HG03280 (cell line): ENCODE measurements around the gene BNC2.

Experiments
- ATAC-seq: cut with Tn5 transposase; IDR thresholded peaks from one replicate; pipeline ENCODE4 v1.9.1; 2021; ENCODE audit warnings: mild to moderate bottlenecking, moderate library complexity; ENCODE audit not compliant: unreplicated experiment

BNC2 gene

GRCh38 chr9:16431666-16432392 lies 438.6 kb downstream of the BNC2 start:
- no peak for ATAC-seq

GRCh38 chr9:16429671-16430070 lies 440.8 kb downstream of the BNC2 start:
- ATAC-seq = no peak

- ATAC-seq = no peak
These were observed 442.5 kb downstream of the BNC2 start for GRCh38 chr9:16427873-16428427.

GRCh38 chr9:16426716-16427115 lies 443.8 kb downstream of the BNC2 start:
- ATAC-seq = no peak

- ATAC-seq = no peak
These were observed 444.8 kb downstream of the BNC2 start for GRCh38 chr9:16425562-16426231.

- no peak for ATAC-seq
These were observed 448.4 kb downstream of the BNC2 start for GRCh38 chr9:16422114-16422513.

- ATAC-seq = no peak
These were observed 448.9 kb downstream of the BNC2 start for GRCh38 chr9:16421532-16421931.

GRCh38 chr9:16419124-16419523 lies 451.3 kb downstream of the BNC2 start:
- ATAC-seq = no peak

- ATAC-seq = no peak
These were observed 451.7 kb downstream of the BNC2 start for GRCh38 chr9:16418721-16419120.

GRCh38 chr9:16417749-16418148 lies 452.7 kb downstream of the BNC2 start:
- ATAC-seq = no peak

- peak; percentile 71 for ATAC-seq
These were observed 453.3 kb downstream of the BNC2 start for GRCh38 chr9:16417161-16417560.

- no peak for ATAC-seq
These were observed 456.0 kb downstream of the BNC2 start for GRCh38 chr9:16414451-16414850.

GRCh38 chr9:16413509-16414016 lies 456.9 kb downstream of the BNC2 start:
- no peak for ATAC-seq

GRCh38 chr9:16412740-16413139 lies 457.7 kb downstream of the BNC2 start:
- ATAC-seq = no peak

GRCh38 chr9:16411311-16411710 lies 459.2 kb downstream of the BNC2 start:
- no peak for ATAC-seq

GRCh38 chr9:16410601-16411280 lies 459.7 kb downstream of the BNC2 start:
- ATAC-seq = no peak

- ATAC-seq = no peak
These were observed 462.9 kb downstream of the BNC2 start for GRCh38 chr9:16407617-16408016.

- ATAC-seq = no peak
These were observed 463.8 kb downstream of the BNC2 start for GRCh38 chr9:16406526-16407225.

GRCh38 chr9:16405421-16405820 lies 465.0 kb downstream of the BNC2 start:
- ATAC-seq = no peak

- no peak for ATAC-seq
These were observed 468.8 kb downstream of the BNC2 start for GRCh38 chr9:16401701-16402100.

GRCh38 chr9:16398691-16399090 lies 471.8 kb downstream of the BNC2 start:
- no peak for ATAC-seq
